GM12878 (cell line): Measurements from ENCODE around the gene LAMA5. TPM values are rescaled to one million over a fixed set of nuclear protein-coding genes. Genes with fewer than 3 reads are reported as not detected.

ENCODE experiments used
- BACH1 ChIP-seq: fragments of 450-650 bp; IDR thresholded peaks from 2 replicates; pipeline ENCODE4 v1.6.1; 2017; ENCODE audit warnings: mild to moderate bottlenecking, borderline replicate concordance
- CHD4 ChIP-seq: fragments of 200-600 bp; sonication (generic); IDR thresholded peaks from 2 replicates; pipeline ENCODE4 v1.6.1; 2016; ENCODE audit warnings: mild to moderate bottlenecking
- ELK1 ChIP-seq: IDR thresholded peaks from 2 replicates; pipeline ENCODE4 v1.6.1; 2012; ENCODE audit warnings: low read depth, low read length, improper control_type of control experiment
- ETV6 ChIP-seq, 2 experiments: fragments of 450-650 bp in 1 of 2; IDR thresholded peaks in 1 of 2; conservative IDR thresholded peaks in 1 of 2; 2 replicates each; pipeline ENCODE4 v1.6.1; 2014; ENCODE audit warnings: antibody characterized with exemption in 1 of 2, borderline replicate concordance in 1 of 2, low read depth in 1 of 2, mild to moderate bottlenecking in 1 of 2, moderate library complexity in 1 of 2
- EZH2 ChIP-seq: IDR thresholded peaks from 2 replicates; pipeline ENCODE4 v1.6.1; 2012; ENCODE audit warnings: low read depth, mild to moderate bottlenecking, control low read depth, inconsistent platforms, low read length, borderline replicate concordance; ENCODE audit not compliant: control insufficient read depth
- FOXK2 ChIP-seq: fragments of 450-650 bp; IDR thresholded peaks from 2 replicates; pipeline ENCODE4 v1.6.1; 2017; ENCODE audit warnings: mild to moderate bottlenecking, moderate library complexity
- HDAC6 ChIP-seq: fragments of 200-600 bp; sonication (generic); IDR thresholded peaks from one replicate; pipeline ENCODE4 v1.8.0; 2017; ENCODE audit warnings: antibody characterized with exemption; ENCODE audit not compliant: unreplicated experiment
- HDGF ChIP-seq: fragments of 450-650 bp; IDR thresholded peaks from 2 replicates; pipeline ENCODE4 v1.6.1; 2016; ENCODE audit warnings: antibody characterized with exemption
- IRF5 ChIP-seq: fragments of 450-650 bp; IDR thresholded peaks from 2 replicates; pipeline ENCODE4 v1.6.1; 2017; ENCODE audit warnings: borderline replicate concordance
- JUNB ChIP-seq: IDR thresholded peaks from 2 replicates; pipeline ENCODE4 v1.6.1; 2016; ENCODE audit warnings: antibody characterized with exemption, mild to moderate bottlenecking
- NR2F1 ChIP-seq: fragments of 450-650 bp; conservative IDR thresholded peaks from 2 replicates; pipeline ENCODE4 v1.6.1; 2017; ENCODE audit warnings: mild to moderate bottlenecking
- PAX5 ChIP-seq: IDR thresholded peaks from 2 replicates; pipeline ENCODE4 v1.6.1; 2011; ENCODE audit warnings: low read depth, low read length, borderline replicate concordance
- POU2F2 ChIP-seq: IDR thresholded peaks from 3 replicates; pipeline ENCODE4 v1.6.1; 2011; ENCODE audit warnings: low read depth, mild to moderate bottlenecking, low read length, borderline replicate concordance
- REST ChIP-seq: IDR thresholded peaks from 2 replicates; pipeline ENCODE4 v1.6.1; 2012; ENCODE audit warnings: mild to moderate bottlenecking, low read depth, low read length
- STAT1 ChIP-seq: fragments of 450-650 bp; conservative IDR thresholded peaks from 2 replicates; pipeline ENCODE4 v1.6.1; 2014; ENCODE audit warnings: antibody characterized with exemption, mild to moderate bottlenecking
- SUZ12 ChIP-seq: fragments of 200-600 bp; sonication (generic); IDR thresholded peaks from one replicate; pipeline ENCODE4 v1.6.1; 2018; ENCODE audit warnings: antibody characterized with exemption, mild to moderate bottlenecking; ENCODE audit not compliant: unreplicated experiment
- TAF1 ChIP-seq: IDR thresholded peaks from 2 replicates; pipeline ENCODE4 v1.6.1; 2011; ENCODE audit warnings: mild to moderate bottlenecking, low read depth, low read length, borderline replicate concordance
- TCF7 ChIP-seq: IDR thresholded peaks from 2 replicates; pipeline ENCODE4 v1.6.1; 2014; ENCODE audit warnings: antibody characterized with exemption, borderline replicate concordance
- USF2 ChIP-seq: IDR thresholded peaks from 2 replicates; pipeline ENCODE4 v1.6.1; 2011; ENCODE audit warnings: low read depth, low read length, improper control_type of control experiment, borderline replicate concordance
- WRNIP1 ChIP-seq: IDR thresholded peaks from 2 replicates; pipeline ENCODE4 v1.6.1; 2011; ENCODE audit warnings: low read depth, low read length, improper control_type of control experiment, borderline replicate concordance
- ZZZ3 ChIP-seq: IDR thresholded peaks from 2 replicates; pipeline ENCODE4 v1.6.1; 2011; ENCODE audit warnings: low read depth; ENCODE audit not compliant: control insufficient read depth, insufficient read length
- polyA plus RNA-seq, 11 experiments: library from polyadenylated mRNA; depleted of rRNA in 4 of 11; unstranded in 6 of 11; stranded (reverse) in 5 of 11; fragments of >200 nt; fragmentation: Nextera tagmentation in 4 of 11; fragmentation: Illumina TruSeq in 1 of 11; extraction: Ambion mirVana in 4 of 11; extraction: Trizol in 1 of 11; gene quantifications; 1 replicate in 1 of 11; 2 replicates in 10 of 11; pipeline versions ENCODE4 v1.2.1 to v1.2.3, GENCODE V29; 2011 to 2016; ENCODE audit warnings: inconsistent platforms in 2 of 11, missing spikeins in 2 of 11, low read depth in 1 of 11
- total RNA-seq, 4 experiments: library from RNA; depleted of rRNA in 3 of 4; stranded (reverse); fragments of >200 nt in 3 of 4; fragmentation: Illumina TruSeq in 1 of 4; extraction: Trizol in 1 of 4; gene quantifications; 2 replicates each; pipeline versions ENCODE4 v1.2.1 to v1.2.3, GENCODE V29; 2013 to 2021

LAMA5 gene
- total and polyA plus RNA-seq, 10 of the 15 experiments (the other 5 are each of a cell fraction or from before 2014, with no cell fraction given), result 0.09 to 3.1 (median 1.6) TPM; not detected in 3

- TF ChIP-seq SUZ12 (no peak), HDGF (no peak), USF2 (no peak; the same call in 1 of the 2 replicates), JUNB (no peak), WRNIP1 (no peak), ZZZ3 (no peak), IRF5 (no peak), NR2F1 (no peak; the same call in 1 of the 2 replicates), STAT1 (no peak), REST (no peak), POU2F2 (peak; percentile 84; the same call in 2 of the 3 replicates), TCF7 (no peak), BACH1 (no peak; the same call in 1 of the 2 replicates), ETV6 (conservative IDR thresholded peaks at IDR 0.05 in 1 of 2, IDR thresholded peaks at IDR 0.05 in 1 of 2; ENCODE audit: borderline replicate concordance in 1 of 2, low read depth in 1 of 2) (no peak), CHD4 (no peak), HDAC6 (no peak), TAF1 (peak; percentile 93), FOXK2 (no peak), ELK1 (peak; percentile 74), EZH2 (no peak), PAX5 (peak; percentile 29; the same call in 1 of the 2 replicates)
Observed at GRCh38 chr20:62386383-62387218, 19.5 kb upstream of the LAMA5 start, which contains the start of gene RPS21 (continued).
